Esophagus muscularis mucosa (tissue), 4 donors: ENCODE results near the gene ZFYVE27. TPM values are rescaled to one million over a fixed set of nuclear protein-coding genes. Genes with fewer than 3 reads are reported as not detected.
"Not testable (repeated sequence)": the region's sequence is repeated elsewhere in the genome, so short reads cannot be mapped to it uniquely, and the experiment has no call there.

Experiments used
- DNase-seq: peaks from one replicate; pipeline ENCODE4 v3.0.0-alpha.2; 2017; ENCODE audit errors: extremely low spot score
- H3K27ac ChIP-seq, 4 donors: fragments of 200-600 bp; sonication (generic); replicated peaks in 1 of 4; 1 replicate in 3 of 4; 2 replicates in 1 of 4; pipeline ENCODE4 v1.5.1; 2016 to 2019; ENCODE audit warnings: mild to moderate bottlenecking in 1 of 4
- H3K27me3 ChIP-seq, 4 donors: fragments of 200-600 bp; sonication (generic); one replicate each; pipeline versions ENCODE4 v1.5.1 to v1.6.0; 2016 to 2019
- H3K36me3 ChIP-seq, 4 donors: fragments of 200-600 bp; sonication (generic); one replicate each; pipeline ENCODE4 v1.5.1; 2016 to 2019
- H3K4me1 ChIP-seq, 4 donors: fragments of 200-600 bp; sonication (generic); one replicate each; pipeline ENCODE4 v1.5.1; 2016 to 2019
- H3K4me3 ChIP-seq, 4 donors: fragments of 200-600 bp; sonication (generic); 1 replicate in 2 of 4; 2 replicates in 2 of 4; pipeline ENCODE4 v1.5.1; 2016 to 2019; ENCODE audit warnings: mild to moderate bottlenecking in 4 of 4, moderate library complexity in 1 of 4
- H3K9me3 ChIP-seq, 4 donors: fragments of 200-600 bp; sonication (generic); 1 replicate in 3 of 4; 2 replicates in 1 of 4; pipeline ENCODE4 v1.5.1; 2016 to 2019
- EP300 ChIP-seq: sonication (generic); formaldehyde crosslinking; IDR thresholded peaks from one replicate; pipeline ENCODE4 v1.6.1; 2017; ENCODE audit warnings: antibody characterized with exemption
- POLR2A ChIP-seq: fragments of 450-650 bp; IDR thresholded peaks from one replicate; pipeline ENCODE4 v1.6.1; 2017; ENCODE audit warnings: antibody characterized with exemption, moderate library complexity, mild to moderate bottlenecking, low read depth
- POLR2AphosphoS5 ChIP-seq, 2 donors: sonication (generic); formaldehyde crosslinking; IDR thresholded peaks; one replicate each; pipeline ENCODE4 v1.6.1; 2017; ENCODE audit warnings: antibody characterized with exemption in 2 of 2
- WGBS: methylation state at CpG from one replicate; pipeline ENCODE4 v1.1.5; 2018; 5-methylcytosine and 5-hydroxymethylcytosine counted together
- intact Hi-C: fragments of 100-400 bp; cut with DNase I; formaldehyde crosslinking; loops from one replicate; pipeline ENCODE4 v1.15.1; 2023
- total RNA-seq, 4 donors: library from RNA; depleted of rRNA; stranded (reverse); fragments of >200 nt; gene quantifications; one replicate each; pipeline versions ENCODE4 v1.1.0 to v1.2.1, GENCODE V29; 2016
- TF ChIP-seq, protein P1 (sequence below), 3 experiments: fragments of 200-600 bp in 2 of 3; fragments of 450-650 bp in 1 of 3; sonication (generic) in 2 of 3; IDR thresholded peaks; one replicate each; pipeline ENCODE4 v1.5.1; 2017 to 2019; ENCODE audit warnings: antibody characterized with exemption in 3 of 3, mild to moderate bottlenecking in 2 of 3, moderate library complexity in 1 of 3

ZFYVE27 gene
- total RNA-seq, result 10 to 100 TPM in 3 of 4 donors, 1 to 10 TPM in 1; 7.1 to 17.2 (median 16.0) TPM

DNA sequence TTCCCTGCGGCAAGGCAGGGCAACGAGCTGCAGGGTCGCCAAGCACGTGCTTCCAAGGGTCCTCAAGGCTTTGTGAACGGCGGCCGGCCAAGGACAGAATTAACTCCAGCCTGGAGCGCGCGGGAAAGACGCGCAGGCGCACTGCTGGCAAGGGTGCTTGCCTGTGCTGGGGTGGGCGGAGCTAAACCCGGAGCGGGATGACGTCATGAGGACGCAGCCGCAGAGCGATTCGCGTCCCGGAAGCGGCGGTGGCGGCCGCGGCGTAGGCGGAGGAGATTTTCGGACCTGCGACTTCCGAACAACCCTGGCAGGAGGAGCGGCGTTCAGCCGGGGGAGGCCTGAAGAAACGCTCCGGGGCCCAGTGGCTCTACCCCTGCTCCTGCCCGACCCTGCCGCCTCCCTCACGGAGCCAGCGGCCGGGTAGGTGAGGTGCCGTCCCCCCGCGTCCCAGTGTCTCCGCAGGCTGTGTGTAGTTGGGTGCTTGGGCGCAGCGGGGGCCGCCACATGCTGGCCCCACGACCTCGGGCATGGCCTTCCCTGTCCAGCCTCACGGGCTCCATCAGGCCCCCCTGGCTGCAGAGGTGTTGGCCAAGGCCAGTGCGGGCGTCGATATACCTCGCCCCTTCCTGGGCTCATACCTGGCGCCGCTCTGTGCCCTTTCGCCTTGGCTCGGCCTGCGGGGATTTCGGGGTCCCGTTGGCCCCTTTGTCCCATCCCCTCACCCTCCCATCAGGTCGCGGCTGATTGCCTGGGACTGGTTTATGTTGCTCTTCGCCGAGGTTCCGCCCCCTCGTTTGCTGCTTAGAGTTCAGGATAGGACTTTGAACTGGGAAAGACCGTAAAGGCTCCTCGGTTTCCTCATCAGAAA lies at the start of gene ZFYVE27:
TSS of gene ZFYVE27 (plus strand) at position 227 of the 868 bp plus-strand sequence. CDS start 1,350 bp downstream, outside the sequence.
- H3K4me1 ChIP-seq, result peaks cover 15 to 32% (median 24%) of the 10 kb centered on the region in 4 donors
- intact Hi-C loops, result no loop called here
- H3K27ac ChIP-seq, result peak within 1 kb of the TSS; percentile 87 to 95 (median 90)
- H3K9me3 ChIP-seq, result no peaks in the 10 kb centered on the region
- H3K36me3 ChIP-seq, result peaks cover 0 to 37% (median 22%) of the 10 kb centered on the region in 4 donors
- peak; percentile 98 for DNase-seq
- WGBS, result under 1% methylated on average over 32 of the region's 72 CpGs
- H3K27me3 ChIP-seq, result no peaks in the 10 kb centered on the region
- TF ChIP-seq POLR2AphosphoS5 (IDR thresholded peaks at IDR 0.05) (peak; percentile 99 to 100), POLR2A (peak; percentile 95), EP300 (no peak)
- TF ChIP-seq, protein P1, sequence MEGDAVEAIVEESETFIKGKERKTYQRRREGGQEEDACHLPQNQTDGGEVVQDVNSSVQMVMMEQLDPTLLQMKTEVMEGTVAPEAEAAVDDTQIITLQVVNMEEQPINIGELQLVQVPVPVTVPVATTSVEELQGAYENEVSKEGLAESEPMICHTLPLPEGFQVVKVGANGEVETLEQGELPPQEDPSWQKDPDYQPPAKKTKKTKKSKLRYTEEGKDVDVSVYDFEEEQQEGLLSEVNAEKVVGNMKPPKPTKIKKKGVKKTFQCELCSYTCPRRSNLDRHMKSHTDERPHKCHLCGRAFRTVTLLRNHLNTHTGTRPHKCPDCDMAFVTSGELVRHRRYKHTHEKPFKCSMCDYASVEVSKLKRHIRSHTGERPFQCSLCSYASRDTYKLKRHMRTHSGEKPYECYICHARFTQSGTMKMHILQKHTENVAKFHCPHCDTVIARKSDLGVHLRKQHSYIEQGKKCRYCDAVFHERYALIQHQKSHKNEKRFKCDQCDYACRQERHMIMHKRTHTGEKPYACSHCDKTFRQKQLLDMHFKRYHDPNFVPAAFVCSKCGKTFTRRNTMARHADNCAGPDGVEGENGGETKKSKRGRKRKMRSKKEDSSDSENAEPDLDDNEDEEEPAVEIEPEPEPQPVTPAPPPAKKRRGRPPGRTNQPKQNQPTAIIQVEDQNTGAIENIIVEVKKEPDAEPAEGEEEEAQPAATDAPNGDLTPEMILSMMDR (IDR thresholded peaks at IDR 0.05), result no peak
- H3K4me3 ChIP-seq, result peak within 1 kb of the TSS; percentile 73 to 93 (median 86)

- TF ChIP-seq POLR2AphosphoS5 (IDR thresholded peaks at IDR 0.05) (peak; percentile 81 to 87), EP300 (peak; percentile 78), POLR2A (no peak)
- TF ChIP-seq, protein P1 (IDR thresholded peaks at IDR 0.05), result no peak
- peaks cover 55 to 63% (median 61%) of the 10 kb centered on the region in 4 donors for H3K4me1 ChIP-seq
- DNase-seq, result no peak
- H3K27me3 ChIP-seq, result no peaks in the 10 kb centered on the region
- peak overlapping the region; percentile 88 to 98 (median 94) for H3K27ac ChIP-seq
- H3K36me3 ChIP-seq, result no peaks in the 10 kb centered on the region
- WGBS, result 31% methylated on average over 14 of the region's 14 CpGs
- intact Hi-C loops, result no loop called here
- peak overlapping the region; percentile 76 to 94 (median 78) for H3K4me3 ChIP-seq
- no peaks in the 10 kb centered on the region for H3K9me3 ChIP-seq
Measured at GRCh38 chr10:97687785-97688781, 48.8 kb upstream of the ZFYVE27 start.

- no peak overlapping the region for H3K4me3 ChIP-seq
- no peaks in the 10 kb centered on the region for H3K36me3 ChIP-seq
- DNase-seq, result no peak
- no peaks in the 10 kb centered on the region for H3K9me3 ChIP-seq
- peak overlapping the region; percentile 88 to 98 (median 94) for H3K27ac ChIP-seq
- WGBS, result 71% methylated on average over 5 of the region's 5 CpGs
- peak; percentile 20 to 56 for TF ChIP-seq POLR2AphosphoS5 (IDR thresholded peaks at IDR 0.05)
- TF ChIP-seq, protein P1 (IDR thresholded peaks at IDR 0.05), result no peak
- intact Hi-C loops, result no loop called here
- no peaks in the 10 kb centered on the region for H3K27me3 ChIP-seq
- peaks cover 41 to 48% (median 46%) of the 10 kb centered on the region in 4 donors for H3K4me1 ChIP-seq
Measured at GRCh38 chr10:97689559-97690020, 47.3 kb upstream of the ZFYVE27 start.

GRCh38 chr10:97690133-97690532 lies 46.8 kb upstream of the ZFYVE27 start:
- intact Hi-C loops, result no loop called here
- 97% methylated on average over 3 of the region's 3 CpGs for WGBS
- H3K9me3 ChIP-seq, result no peaks in the 10 kb centered on the region
- H3K27me3 ChIP-seq, result no peaks in the 10 kb centered on the region
- peak overlapping the region; percentile 88 to 98 (median 94) for H3K27ac ChIP-seq
- TF ChIP-seq POLR2AphosphoS5 (IDR thresholded peaks at IDR 0.05) (no peak), POLR2A (no peak), EP300 (no peak)
- TF ChIP-seq, protein P1 (IDR thresholded peaks at IDR 0.05), result no peak
- no peaks in the 10 kb centered on the region for H3K36me3 ChIP-seq
- DNase-seq, result no peak
- H3K4me3 ChIP-seq, result no peak overlapping the region
- H3K4me1 ChIP-seq, result peaks cover 36 to 42% (median 40%) of the 10 kb centered on the region in 4 donors

DNA sequence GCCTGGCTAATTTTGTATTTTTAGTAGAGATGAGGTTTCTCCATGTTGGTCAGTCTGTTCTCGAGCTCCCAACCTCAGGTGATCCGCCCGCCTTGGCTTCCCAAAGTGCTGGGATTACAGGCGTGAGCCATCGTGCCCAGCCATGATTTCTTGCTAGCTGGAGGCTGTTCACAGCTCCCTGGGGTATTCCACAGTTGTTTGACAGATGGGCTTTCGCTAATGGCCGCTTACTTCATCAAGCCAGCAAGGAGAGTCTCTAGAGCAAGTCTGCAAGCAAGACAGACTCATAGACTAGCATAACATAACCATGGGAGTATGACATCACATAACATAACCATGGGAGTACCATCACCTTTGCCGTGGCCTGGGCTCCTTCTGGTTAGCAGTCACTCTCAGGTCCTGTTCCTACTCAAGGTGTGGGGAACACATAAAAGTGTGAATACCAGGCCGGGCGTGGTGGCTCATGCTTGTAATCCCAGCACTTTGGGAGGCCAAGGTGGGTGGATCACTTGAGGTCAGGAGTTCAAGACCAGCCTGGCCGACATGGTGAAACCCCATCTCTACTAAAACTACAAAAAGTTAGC lies 38.8 kb upstream of the ZFYVE27 start:
- not testable (repeated sequence) for H3K27me3 ChIP-seq, DNase-seq, H3K27ac ChIP-seq, H3K9me3 ChIP-seq, H3K4me3 ChIP-seq, H3K36me3 ChIP-seq
- intact Hi-C loops, result loop anchor here (5.0 kb wide), 1 partner anchor 34 kb away; no protein-coding TSS in a partner anchor
- WGBS, result 85% methylated on average over 11 of the region's 11 CpGs
- H3K4me1 ChIP-seq, result peaks cover 0 to 12% (median 9%) of the 10 kb centered on the region in 4 donors
